ENCODE data around the gene FOXL2. TPM values are rescaled to one million over a fixed set of nuclear protein-coding genes. Genes with fewer than 3 reads are reported as not detected.

FOXL2 gene
- total and polyA plus RNA-seq, 9 of the 15 experiments (the other 6 are each of a cell fraction or from before 2014, with no cell fraction given): 0.27 to 22.1 (median 3.2) TPM

DNA sequence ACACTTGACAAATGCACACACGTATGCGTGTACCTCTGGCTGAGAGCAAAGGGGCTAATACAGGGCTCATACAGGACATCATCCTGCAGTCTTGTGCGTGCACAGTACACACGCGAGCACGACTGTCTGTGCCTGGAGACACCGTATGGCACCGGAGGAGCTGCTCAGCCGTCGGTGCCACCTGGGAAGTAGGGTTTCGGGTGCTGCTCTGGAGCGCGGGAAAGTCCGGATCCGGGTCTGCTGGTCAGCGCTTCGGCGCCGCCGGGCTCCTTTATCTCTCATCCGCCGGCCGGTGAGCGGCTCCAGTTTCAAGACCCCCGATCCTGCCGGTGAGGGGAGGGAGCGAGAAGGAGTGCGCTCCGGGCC, 9.3 kb downstream of the FOXL2 start:
- H3K79me2 ChIP-seq (ENCODE audit: control insufficient read depth, insufficient read depth, low read length): peaks cover 19% of the 10 kb centered on the region
- no peak for ATAC-seq
- 64% methylated on average over 28 of the region's 29 CpGs for WGBS (ENCODE audit: insufficient coverage, low coverage, missing lambda C conversion rate)
- in situ Hi-C loops (cut with MboI) (loop anchor here (5.0 to 25.0 kb wide), 3 partner anchors 395 to 875 kb away; no protein-coding TSS in a partner anchor), intact Hi-C loops (cut with micrococcal nuclease) (loop anchor here (5.0 kb wide), 1 partner anchor 390 kb away; no protein-coding TSS in a partner anchor)
- FAIRE-seq: no peak
- H4K20me1 ChIP-seq (replicated peaks; ENCODE audit: control insufficient read depth, insufficient read depth, low read length): no peaks in the 10 kb centered on the region; the same call in 1 of the 2 replicates
- H3K4me2 ChIP-seq (ENCODE audit: insufficient read depth, low read length): peak overlapping the region; percentile 1; the same call in 1 of the 2 replicates
- H3K36me3 ChIP-seq (ENCODE audit: control insufficient read depth, insufficient read depth, low read length): peaks cover 18% of the 10 kb centered on the region
- no TSS peak for BruUV-seq (replicated peaks)
- H3K9me1 ChIP-seq (ENCODE audit: control insufficient read depth, insufficient read depth, low read length): no peaks in the 10 kb centered on the region
- H3K4me1 ChIP-seq (replicated peaks in 1 of 2; ENCODE audit: control insufficient read depth in 2 of 2, insufficient read depth in 2 of 2, low read length in 2 of 2): peaks cover 15 to 49% of the 10 kb centered on the region in 2 experiments; a peak in 4 of 5 replicates
- TF ChIP-seq HCFC1 (IDR thresholded peaks at IDR 0.05; ENCODE audit: low read depth, low read length): no peak
- TF ChIP-seq, protein P1, sequence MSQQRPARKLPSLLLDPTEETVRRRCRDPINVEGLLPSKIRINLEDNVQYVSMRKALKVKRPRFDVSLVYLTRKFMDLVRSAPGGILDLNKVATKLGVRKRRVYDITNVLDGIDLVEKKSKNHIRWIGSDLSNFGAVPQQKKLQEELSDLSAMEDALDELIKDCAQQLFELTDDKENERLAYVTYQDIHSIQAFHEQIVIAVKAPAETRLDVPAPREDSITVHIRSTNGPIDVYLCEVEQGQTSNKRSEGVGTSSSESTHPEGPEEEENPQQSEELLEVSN (IDR thresholded peaks at IDR 0.05; ENCODE audit: borderline replicate concordance in 1 of 2, extremely low read depth in 1 of 2, insufficient read depth in 1 of 2, insufficient read length in 1 of 2, low read depth in 1 of 2, low read length in 1 of 2, poor library complexity in 1 of 2, severe bottlenecking in 1 of 2): peak in 1 of 2 experiments; percentile 66
- H3K4me3 ChIP-seq: no peak overlapping the region
- H3K27ac ChIP-seq (ENCODE audit: extremely low read depth, low read depth, low read length): no peak overlapping the region
- POLR2A ChIA-PET: interaction anchor here (0.6 kb wide), 1 partner anchor 278 kb away, joined by 3 read pairs; no protein-coding TSS in a partner anchor
- H3K27me3 ChIP-seq (ENCODE audit: control insufficient read depth in 2 of 2, insufficient read depth in 2 of 2, low read length in 2 of 2): no peaks in the 10 kb centered on the region
- H3K9ac ChIP-seq (ENCODE audit: insufficient read depth in 1 of 2, low read depth in 2 of 2, low read length in 2 of 2): no peak overlapping the region
- CTCF ChIA-PET (ENCODE audit: low intra/inter-chr PET ratio): no interaction called here
- DNase-seq (ENCODE audit: extremely low read depth in 1 of 4, low spot score in 3 of 4): no peak
- H2AFZ ChIP-seq (ENCODE audit: low read depth, low read length): no peak overlapping the region
- H3K9me3 ChIP-seq (replicated peaks; ENCODE audit: control insufficient read depth, insufficient read depth, low read depth, low read length): no peaks in the 10 kb centered on the region
